ENCODE data around the gene CIRBP.
A peak's percentile ranks its signal among the peaks of the same experiment; 100 is the strongest.

The CIRBP gene

GRCh38 chr19:1274081-1274851 lies 5.1 kb downstream of the CIRBP start:
- no peaks in the 10 kb centered on the region for H3K27me3 ChIP-seq (ENCODE audit: low read depth, low read length)
- H3K27ac ChIP-seq (ENCODE audit: low read length) = 0 out of 2 replicates have a peak overlapping the region, but pooled peaks have one; percentile 91
- no peaks in the 10 kb centered on the region for H3K9me3 ChIP-seq (ENCODE audit: insufficient read depth, low read length)
- H3K79me2 ChIP-seq (ENCODE audit: low read length) = peaks cover 68% of the 10 kb centered on the region
- no peak for TF ChIP-seq EZH2phosphoT487 (IDR thresholded peaks at IDR 0.05; ENCODE audit: low read depth)
- no peak for TF ChIP-seq CTCF (IDR thresholded peaks at IDR 0.05; ENCODE audit: low read depth, low read length)
- peaks cover 27% of the 10 kb centered on the region for H3K4me1 ChIP-seq (ENCODE audit: low read length)
- H3K36me3 ChIP-seq (replicated peaks; ENCODE audit: low read depth, low read length) = peaks cover 58% of the 10 kb centered on the region
- peak overlapping the region; percentile 82; the same call in 1 of the 2 replicates for H3K4me3 ChIP-seq (ENCODE audit: low read length)
- H3K4me2 ChIP-seq (ENCODE audit: low read length) = peak overlapping the region; percentile 63
- no peak overlapping the region for H3K9ac ChIP-seq (ENCODE audit: low read length)
- peaks cover 16% of the 10 kb centered on the region for H4K20me1 ChIP-seq (ENCODE audit: insufficient read depth, low read length)
- no peak overlapping the region for H2AFZ ChIP-seq (ENCODE audit: low read depth, low read length)

GRCh38 chr19:1274852-1275259 lies 5.7 kb downstream of the CIRBP start:
- Histone ChIP-seq H3K4me1 (ENCODE audit: low read length) (peaks cover 27% of the 10 kb centered on the region), H2AFZ (ENCODE audit: low read depth, low read length) (no peak overlapping the region), H3K4me3 (ENCODE audit: low read length) (peak overlapping the region; percentile 82), H3K36me3 (replicated peaks; ENCODE audit: low read depth, low read length) (peaks cover 60% of the 10 kb centered on the region), H3K9ac (ENCODE audit: low read length) (peak overlapping the region; percentile 19; the same call in 1 of the 2 replicates), H3K27ac (ENCODE audit: low read length) (peak overlapping the region; percentile 91), H3K9me3 (ENCODE audit: insufficient read depth, low read length) (no peaks in the 10 kb centered on the region), H3K79me2 (ENCODE audit: low read length) (peaks cover 63% of the 10 kb centered on the region), H4K20me1 (ENCODE audit: insufficient read depth, low read length) (peaks cover 14% of the 10 kb centered on the region), H3K4me2 (ENCODE audit: low read length) (peak overlapping the region; percentile 63), H3K27me3 (ENCODE audit: low read depth, low read length) (no peaks in the 10 kb centered on the region)
- TF ChIP-seq EZH2phosphoT487 (IDR thresholded peaks at IDR 0.05; ENCODE audit: low read depth) (no peak), CTCF (IDR thresholded peaks at IDR 0.05; ENCODE audit: low read depth, low read length) (no peak)

GRCh38 chr19:1275260-1275975 lies 6.3 kb downstream of the CIRBP start, which contains the start of gene FAM174C:
FAM174C (plus strand) TSS chr19:1275530; CDS start chr19:1275550, 20 bp downstream.
- Histone ChIP-seq H3K36me3 (replicated peaks; ENCODE audit: low read depth, low read length) (peaks cover 57% of the 10 kb centered on the region), H4K20me1 (ENCODE audit: insufficient read depth, low read length) (peaks cover 12% of the 10 kb centered on the region), H3K9ac (ENCODE audit: low read length) (peak within 1 kb of the TSS; percentile 83), H3K79me2 (ENCODE audit: low read length) (peaks cover 57% of the 10 kb centered on the region), H3K4me1 (ENCODE audit: low read length) (peaks cover 23% of the 10 kb centered on the region), H2AFZ (ENCODE audit: low read depth, low read length) (no peak within 1 kb of the TSS), H3K9me3 (ENCODE audit: insufficient read depth, low read length) (no peaks in the 10 kb centered on the region), H3K27me3 (ENCODE audit: low read depth, low read length) (no peaks in the 10 kb centered on the region), H3K4me3 (ENCODE audit: low read length) (peak within 1 kb of the TSS; percentile 82), H3K27ac (ENCODE audit: low read length) (peak within 1 kb of the TSS; percentile 91), H3K4me2 (ENCODE audit: low read length) (peak within 1 kb of the TSS; percentile 82)
- TF ChIP-seq EZH2phosphoT487 (IDR thresholded peaks at IDR 0.05; ENCODE audit: low read depth) = no peak
- TF ChIP-seq CTCF (IDR thresholded peaks at IDR 0.05; ENCODE audit: low read depth, low read length) = no peak
